ENCODE results near the gene EXD3. TPM values are rescaled to one million over a fixed set of nuclear protein-coding genes. Genes with fewer than 3 reads are reported as not detected.

The EXD3 gene
- total and polyA plus RNA-seq, 2 of the 4 experiments (the other 2 are of a cell fraction) = 1.1 to 7.4 TPM

DNA sequence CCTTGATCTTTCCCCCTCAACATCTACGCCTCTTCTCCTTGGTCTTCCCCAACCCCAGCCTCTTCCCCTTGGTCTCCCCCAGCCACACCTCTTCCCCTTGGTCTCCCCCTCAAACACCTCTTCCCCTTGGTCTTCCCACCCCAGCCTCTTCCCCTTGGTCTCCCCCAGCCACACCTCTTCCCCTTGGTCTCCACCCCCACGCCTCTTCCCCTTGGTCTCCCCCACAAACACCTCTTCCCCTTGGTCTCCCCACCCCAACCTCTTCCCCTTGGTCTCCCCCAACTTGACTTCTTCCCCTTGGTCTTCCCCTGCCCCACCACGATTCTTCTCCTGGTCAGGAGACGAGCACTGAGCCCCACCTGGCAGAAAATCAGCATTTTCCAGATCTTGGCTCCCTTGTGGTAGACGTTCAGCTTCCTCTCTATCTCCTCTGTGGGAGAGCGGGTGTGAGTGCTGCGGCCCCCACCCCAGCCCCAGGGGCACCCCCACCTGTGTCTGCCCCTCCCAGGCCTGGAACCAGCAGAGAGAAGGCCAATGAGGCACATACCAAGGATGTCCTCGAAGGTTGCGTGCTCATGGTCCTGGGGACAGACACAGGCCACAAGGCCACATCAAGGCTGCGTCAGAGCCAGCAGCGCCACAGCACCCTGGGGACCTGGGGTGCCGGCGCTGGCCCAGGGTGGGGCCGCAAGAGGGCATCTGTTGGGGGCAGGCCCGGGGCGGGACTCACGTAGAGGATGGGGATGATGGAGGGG, 29.2 kb upstream of the EXD3 start:
- Histone ChIP-seq H3K9me3 (ENCODE audit: control insufficient read depth, insufficient read depth, low read length) (no peaks in the 10 kb centered on the region), H3K27ac (ENCODE audit: insufficient read depth, low read length) (no peak overlapping the region), H3K79me1 (ENCODE audit: low read depth in 1 of 2, low read length in 2 of 2) (peaks cover 3 to 29% of the 10 kb centered on the region in 2 experiments; a peak in 2 of 4 replicates), H2BK5ac (ENCODE audit: low read depth, low read length, poor library complexity, severe bottlenecking) (no peak overlapping the region), H2BK20ac (ENCODE audit: low read depth, low read length) (no peak overlapping the region), H3K4me3 (ENCODE audit: insufficient read depth, low read depth, low read length) (no peak overlapping the region), H3K4me1 (ENCODE audit: control insufficient read depth, insufficient read depth, low read length) (peaks cover 15% of the 10 kb centered on the region), H2BK120ac (ENCODE audit: low read depth, low read length) (no peak overlapping the region), H3K18ac (ENCODE audit: low read depth, low read length) (no peak overlapping the region), H3K4ac (ENCODE audit: low read depth, low read length) (no peak overlapping the region), H4K20me1 (ENCODE audit: insufficient read depth, low read length) (peaks cover 25% of the 10 kb centered on the region), H3K56ac (ENCODE audit: extremely low read depth, insufficient read depth, low read length) (no peak overlapping the region), H3K4me2 (ENCODE audit: low read depth, low read length) (no peak overlapping the region), H3K9ac (ENCODE audit: low read depth, low read length) (no peak overlapping the region), H2AK5ac (ENCODE audit: low read depth, low read length) (no peak overlapping the region), H4K8ac (ENCODE audit: low read depth in 2 of 2, low read length in 2 of 2) (no peak overlapping the region), H3K14ac (replicated peaks; ENCODE audit: low read depth, low read length) (no peak overlapping the region), H3K36me3 (ENCODE audit: control insufficient read depth, insufficient read depth, low read length) (peaks cover 48% of the 10 kb centered on the region), H4K91ac (ENCODE audit: insufficient read depth, low read depth, low read length) (no peak overlapping the region), H3K23ac (ENCODE audit: low read depth, low read length) (no peak overlapping the region), H4K5ac (ENCODE audit: low read depth, low read length) (no peak overlapping the region), H3K27me3 (ENCODE audit: control insufficient read depth, insufficient read depth, low read length) (no peaks in the 10 kb centered on the region), H2AK9ac (replicated peaks; ENCODE audit: low read depth, low read length, poor library complexity) (no peak overlapping the region), H2BK15ac (ENCODE audit: low read depth, low read length) (no peak overlapping the region), H3K9me1 (ENCODE audit: insufficient read depth, low read length) (no peaks in the 10 kb centered on the region), H2AFZ (replicated peaks; ENCODE audit: low read length, poor library complexity) (no peak overlapping the region)
- TF ChIP-seq CHD1 (IDR thresholded peaks at IDR 0.05; ENCODE audit: low read depth, low read length) (no peak), RAD21 (IDR thresholded peaks at IDR 0.05; ENCODE audit: low read length) (no peak), MXI1 (IDR thresholded peaks at IDR 0.05; ENCODE audit: borderline replicate concordance, low read depth, low read length) (no peak), BHLHE40 (IDR thresholded peaks at IDR 0.05; ENCODE audit: low read depth, low read length) (no peak), CEBPB (IDR thresholded peaks at IDR 0.05; ENCODE audit: low read depth, low read length) (no peak), USF2 (IDR thresholded peaks at IDR 0.05; ENCODE audit: low read depth, low read length) (no peak), POLR2A (IDR thresholded peaks at IDR 0.05; ENCODE audit: low read depth, low read length) (no peak), MAFK (IDR thresholded peaks at IDR 0.05; ENCODE audit: low read depth, low read length) (no peak), NFE2L2 (IDR thresholded peaks at IDR 0.05; ENCODE audit: low read depth, low read length) (no peak), RFX5 (IDR thresholded peaks at IDR 0.05; ENCODE audit: low read depth, low read length) (no peak)
- in situ Hi-C loops (cut with MboI; ENCODE audit: low sequenced_read_pairs) (no loop called here), dilution Hi-C loops (cut with HindIII; ENCODE audit: low sequenced_read_pairs, unreplicated experiment) (no loop called here), intact Hi-C loops (cut with micrococcal nuclease) (no loop called here)
- CTCF ChIA-PET = no interaction called here
- no TSS peak for BruUV-seq (replicated peaks)
- ATAC-seq (ENCODE audit: low read depth) = no peak
- POLR2A ChIA-PET (ENCODE audit: unreplicated experiment) = no interaction called here
- no peak for DNase-seq
- WGBS, 2 experiments (ENCODE audit: extremely low coverage in 2 of 2, insufficient read length in 1 of 2) = 97% methylated on average over 6 of the region's 17 CpGs; no CpG with 5 or more reads in 1 of the 2 experiments

Measured in IMR-90 (cell line).